ENCODE results near the gene SLC35E2B. TPM values are rescaled to one million over a fixed set of nuclear protein-coding genes. Genes with fewer than 3 reads are reported as not detected.
A peak's percentile ranks its signal among the peaks of the same experiment; 100 is the strongest.

The SLC35E2B gene
- total RNA-seq, 1 experiment from 2014 or later: 41.7 TPM

- no peak overlapping the region for H4K91ac ChIP-seq (ENCODE audit: insufficient read length, low read depth, low read length)
- no peaks in the 10 kb centered on the region for H3K79me1 ChIP-seq (ENCODE audit: insufficient read depth, low read depth, low read length, poor library complexity, severe bottlenecking)
- peaks cover 12% of the 10 kb centered on the region for H3K27me3 Mint-ChIP-seq (ENCODE audit: low read depth)
- no peak for DNase-seq
- peaks cover 2% of the 10 kb centered on the region in 2 experiments; a peak in 2 of 4 replicates for H3K4me1 Mint-ChIP-seq
- no peak overlapping the region for H3K56ac ChIP-seq (ENCODE audit: insufficient read length, low read depth, low read length)
- H3K27me3 ChIP-seq (ENCODE audit: insufficient read depth, low read length): no peaks in the 10 kb centered on the region; the same call in 1 of the 2 replicates
- no peak overlapping the region for H2AFZ ChIP-seq (ENCODE audit: low read length)
- no peak for TF ChIP-seq CTCF (conservative IDR thresholded peaks at IDR 0.05)
- no peak overlapping the region for H4K8ac ChIP-seq (replicated peaks; ENCODE audit: insufficient read length, low read depth, low read length)
- no peaks in the 10 kb centered on the region for H4K20me1 ChIP-seq (ENCODE audit: control insufficient read depth, insufficient read depth, insufficient read length)
- H3K4me3 Mint-ChIP-seq: no peak overlapping the region; a peak in 1 of 5 replicates
- no peak overlapping the region for H3K4ac ChIP-seq (ENCODE audit: low read depth, low read length)
- H3K14ac ChIP-seq (ENCODE audit: insufficient read depth, low read length): no peak overlapping the region
- H3K9me3 ChIP-seq (ENCODE audit: control insufficient read depth, low read depth, low read length): no peaks in the 10 kb centered on the region
- no peak overlapping the region for H2BK15ac ChIP-seq (ENCODE audit: low read depth, low read length)
- H3K23me2 ChIP-seq (ENCODE audit: insufficient read length, low read depth, low read length, poor library complexity, severe bottlenecking): peaks cover 7% of the 10 kb centered on the region
- no peak overlapping the region for H2BK20ac ChIP-seq (ENCODE audit: low read depth, low read length, poor library complexity, severe bottlenecking)
- H3K27ac ChIP-seq (ENCODE audit: insufficient read length, low read depth, low read length): no peak overlapping the region
- no peak overlapping the region for H3T11ph ChIP-seq (ENCODE audit: low read length)
- no peak overlapping the region for H3K23ac ChIP-seq (ENCODE audit: insufficient read length, low read depth, low read length)
- no peak overlapping the region for H2BK12ac ChIP-seq (ENCODE audit: insufficient read length, low read depth, low read length)
- H3K36me3 Mint-ChIP-seq (ENCODE audit: insufficient read depth in 1 of 3, low read depth in 3 of 3): no peaks in the 10 kb centered on the region
- no peak overlapping the region for H2BK120ac ChIP-seq (ENCODE audit: low read depth, low read length, poor library complexity, severe bottlenecking)
- no peak overlapping the region for H3K18ac ChIP-seq (ENCODE audit: insufficient read length, low read depth, low read length)
- H3K79me2 ChIP-seq (ENCODE audit: insufficient read depth, low read length): no peaks in the 10 kb centered on the region
- no peak overlapping the region for H2AK5ac ChIP-seq (ENCODE audit: insufficient read length, low read length)
- peak overlapping the region; percentile 17 for H3K4me2 ChIP-seq (ENCODE audit: insufficient read depth, insufficient read length, low read length)
- no CpG with 5 or more reads among the region's 48 CpGs for WGBS (ENCODE audit: extremely low coverage, insufficient read length, low lambda C conversion rate)
- no peak overlapping the region for H3K9ac ChIP-seq (ENCODE audit: extremely low read depth, insufficient read length, low read length)
- no peak overlapping the region for H3K27ac Mint-ChIP-seq
- H4K5ac ChIP-seq (ENCODE audit: insufficient read length, low read depth, low read length): no peak overlapping the region
- H3K4me1 ChIP-seq (ENCODE audit: insufficient read depth, low read length): no peaks in the 10 kb centered on the region
- H3K9me3 Mint-ChIP-seq: no peaks in the 10 kb centered on the region
- no peak overlapping the region for H2BK5ac ChIP-seq (ENCODE audit: insufficient read length, low read length)
Observed at GRCh38 chr1:1629430-1630190, 63.0 kb downstream of the SLC35E2B start.
